Neural progenitor cell (in vitro differentiated cells): ENCODE data around the gene FGF19. TPM values are rescaled to one million over a fixed set of nuclear protein-coding genes. Genes with fewer than 3 reads are reported as not detected.

Experiments used
- DNase-seq: peaks from one replicate; pipeline ENCODE4 v3.0.0-alpha.2; 2016; ENCODE audit warnings: low spot score
- H2AFZ ChIP-seq: fragments of 200-600 bp; sonication (generic); replicated peaks from 2 replicates; pipeline ENCODE4 v1.6.1; 2016; ENCODE audit warnings: antibody characterized with exemption
- H3F3A ChIP-seq: fragments of 200-600 bp; sonication (generic); 2 replicates; pipeline ENCODE4 v1.6.1; 2016; ENCODE audit warnings: antibody characterized with exemption, low read depth
- H3K27ac ChIP-seq: fragments of 200-600 bp; sonication (generic); 2 replicates; pipeline ENCODE4 v1.5.1; 2016; ENCODE audit warnings: mild to moderate bottlenecking
- H3K27me3 ChIP-seq: fragments of 200-600 bp; sonication (generic); 2 replicates; pipeline ENCODE4 v1.6.1; 2016; ENCODE audit warnings: mild to moderate bottlenecking, moderate library complexity
- H3K36me3 ChIP-seq: fragments of 200-600 bp; sonication (generic); 2 replicates; pipeline ENCODE4 v1.5.1; 2016
- H3K4me1 ChIP-seq: fragments of 200-600 bp; sonication (generic); 2 replicates; pipeline ENCODE4 v1.6.1; 2016; ENCODE audit warnings: mixed run types
- H3K4me2 ChIP-seq: fragments of 200-600 bp; sonication (generic); 2 replicates; pipeline ENCODE4 v1.6.1; 2016
- H3K4me3 ChIP-seq: fragments of 200-600 bp; sonication (generic); 2 replicates; pipeline ENCODE4 v1.5.1; 2016
- H3K79me2 ChIP-seq: fragments of 200-600 bp; sonication (generic); 2 replicates; pipeline ENCODE4 v1.6.1; 2016; ENCODE audit warnings: low read depth
- H3K9ac ChIP-seq: fragments of 200-600 bp; sonication (generic); 2 replicates; pipeline ENCODE4 v1.6.1; 2016
- H3K9me3 ChIP-seq: fragments of 200-600 bp; sonication (generic); 2 replicates; pipeline ENCODE4 v1.5.1; 2016; ENCODE audit warnings: low read depth
- H4K20me1 ChIP-seq: fragments of 200-600 bp; sonication (generic); 2 replicates; pipeline ENCODE4 v1.6.1; 2016; ENCODE audit warnings: low read depth
- H3K27ac Mint-ChIP-seq: 3 replicates; pipeline ENCODE4 v1.8.0; 2021; ENCODE audit warnings: mixed read lengths
- H3K27me3 Mint-ChIP-seq: 2 replicates; pipeline ENCODE4 v1.8.0; 2022; ENCODE audit warnings: low read depth, mild to moderate bottlenecking, inconsistent platforms, moderate library complexity, mixed read lengths; ENCODE audit not compliant: insufficient read depth
- H3K36me3 Mint-ChIP-seq: 3 replicates; pipeline ENCODE4 v1.8.0; 2021; ENCODE audit warnings: mixed read lengths
- H3K4me1 Mint-ChIP-seq: 3 replicates; pipeline ENCODE4 v1.8.0; 2021; ENCODE audit warnings: mixed read lengths
- H3K4me3 Mint-ChIP-seq: 3 replicates; pipeline ENCODE4 v1.8.0; 2021; ENCODE audit warnings: mild to moderate bottlenecking, moderate library complexity, mixed read lengths
- H3K9me3 Mint-ChIP-seq: 3 replicates; pipeline ENCODE4 v1.8.0; 2020; ENCODE audit warnings: mixed read lengths
- CTCF ChIP-seq: fragments of 200-600 bp; sonication (generic); IDR thresholded peaks from 2 replicates; pipeline ENCODE4 v1.5.1; 2017; ENCODE audit warnings: antibody characterized with exemption, mild to moderate bottlenecking
- EZH2 ChIP-seq: fragments of 200-600 bp; sonication (generic); IDR thresholded peaks from 2 replicates; pipeline ENCODE4 v1.6.1; 2017; ENCODE audit warnings: antibody characterized with exemption, mild to moderate bottlenecking, moderate library complexity
- EZH2phosphoT487 ChIP-seq: fragments of 200-600 bp; sonication (generic); IDR thresholded peaks from 2 replicates; pipeline ENCODE4 v1.6.1; 2017; ENCODE audit warnings: antibody characterized with exemption
- total RNA-seq: library from RNA; depleted of rRNA; stranded (reverse); fragments of >200 nt; gene quantifications from 2 replicates; pipeline ENCODE4 v1.2.3, GENCODE V29; 2015; ENCODE audit warnings: low replicate concordance

The FGF19 gene
- total RNA-seq, 1 donor from 2014 or later: not detected

GRCh38 chr11:69715446-69715845, 11.6 kb upstream of the FGF19 start:
- Histone ChIP-seq H2AFZ (no peak overlapping the region), H3K9ac (no peak overlapping the region), H3K27me3 (peaks cover 26% of the 10 kb centered on the region), H3K4me3 (no peak overlapping the region), H4K20me1 (no peaks in the 10 kb centered on the region), H3K27ac (no peak overlapping the region), H3K4me1 (peaks cover 14% of the 10 kb centered on the region), H3K36me3 (no peaks in the 10 kb centered on the region), H3K9me3 (no peaks in the 10 kb centered on the region), H3K4me2 (no peak overlapping the region), H3F3A (no peaks in the 10 kb centered on the region), H3K79me2 (no peaks in the 10 kb centered on the region)
- Mint-ChIP-seq H3K27me3 (peaks cover 30% of the 10 kb centered on the region), H3K36me3 (no peaks in the 10 kb centered on the region), H3K4me1 (peaks cover 31% of the 10 kb centered on the region), H3K4me3 (no peak overlapping the region), H3K9me3 (no peaks in the 10 kb centered on the region), H3K27ac (no peak overlapping the region)
- DNase-seq: no peak
- TF ChIP-seq CTCF (no peak), EZH2phosphoT487 (no peak), EZH2 (no peak)

- Mint-ChIP-seq H3K27me3 (peaks cover 42% of the 10 kb centered on the region), H3K4me1 (peaks cover 34% of the 10 kb centered on the region), H3K9me3 (no peaks in the 10 kb centered on the region), H3K27ac (peak overlapping the region; percentile 74), H3K4me3 (peak overlapping the region; percentile 62), H3K36me3 (no peaks in the 10 kb centered on the region)
- no peaks in the 10 kb centered on the region for H3K36me3 ChIP-seq
- TF ChIP-seq EZH2phosphoT487 (no peak), CTCF (no peak), EZH2 (no peak)
- H3K27ac ChIP-seq: no peak overlapping the region
- peak; percentile 41 for DNase-seq
- H3K4me1 ChIP-seq: peaks cover 14% of the 10 kb centered on the region
- H2AFZ ChIP-seq: no peak overlapping the region
- no peaks in the 10 kb centered on the region for H3K9me3 ChIP-seq
- H3K79me2 ChIP-seq: no peaks in the 10 kb centered on the region
- no peaks in the 10 kb centered on the region for H4K20me1 ChIP-seq
- H3K4me3 ChIP-seq: no peak overlapping the region
- H3F3A ChIP-seq: peaks cover 4% of the 10 kb centered on the region
- no peak overlapping the region for H3K9ac ChIP-seq
- peaks cover 8% of the 10 kb centered on the region for H3K27me3 ChIP-seq
- no peak overlapping the region for H3K4me2 ChIP-seq
These were observed 8.3 kb upstream of the FGF19 start for GRCh38 chr11:69711822-69712801.

GRCh38 chr11:69708736-69709401, 5.0 kb upstream of the FGF19 start:
- DNase-seq: peak; percentile 62
- no peak overlapping the region for H2AFZ ChIP-seq
- H3K9ac ChIP-seq: no peak overlapping the region
- Mint-ChIP-seq H3K9me3 (no peaks in the 10 kb centered on the region), H3K27me3 (peaks cover 51% of the 10 kb centered on the region), H3K36me3 (no peaks in the 10 kb centered on the region), H3K4me3 (no peak overlapping the region), H3K27ac (no peak overlapping the region), H3K4me1 (peaks cover 51% of the 10 kb centered on the region)
- no peaks in the 10 kb centered on the region for H3K36me3 ChIP-seq
- H3K4me3 ChIP-seq: no peak overlapping the region
- H4K20me1 ChIP-seq: peaks cover 14% of the 10 kb centered on the region
- no peak overlapping the region for H3K27ac ChIP-seq
- no peak for TF ChIP-seq EZH2phosphoT487
- TF ChIP-seq CTCF: peak; percentile 8
- H3K79me2 ChIP-seq: no peaks in the 10 kb centered on the region
- H3K4me1 ChIP-seq: peaks cover 37% of the 10 kb centered on the region
- peaks cover 31% of the 10 kb centered on the region for H3F3A ChIP-seq
- peaks cover 25% of the 10 kb centered on the region for H3K27me3 ChIP-seq
- no peak overlapping the region for H3K4me2 ChIP-seq
- no peaks in the 10 kb centered on the region for H3K9me3 ChIP-seq
